A549 (cell line): Measurements from ENCODE around the gene LRRC61.
"Not testable (repeated sequence)": the region's sequence is repeated elsewhere in the genome, so short reads cannot be mapped to it uniquely, and the experiment has no call there.

Source experiments
- MAZ ChIP-seq: fragments of 150-350 bp; IDR thresholded peaks from 2 replicates; pipeline ENCODE4 v1.6.1; 2014; ENCODE audit warnings: antibody characterized with exemption, low read depth, low read length, borderline replicate concordance
- TF ChIP-seq, protein P1 (sequence below): fragments of >200 bp; sonication (Bioruptor Twin); formaldehyde crosslinking; IDR thresholded peaks from 3 replicates; pipeline ENCODE4 v1.5.1; 2016

DNA sequence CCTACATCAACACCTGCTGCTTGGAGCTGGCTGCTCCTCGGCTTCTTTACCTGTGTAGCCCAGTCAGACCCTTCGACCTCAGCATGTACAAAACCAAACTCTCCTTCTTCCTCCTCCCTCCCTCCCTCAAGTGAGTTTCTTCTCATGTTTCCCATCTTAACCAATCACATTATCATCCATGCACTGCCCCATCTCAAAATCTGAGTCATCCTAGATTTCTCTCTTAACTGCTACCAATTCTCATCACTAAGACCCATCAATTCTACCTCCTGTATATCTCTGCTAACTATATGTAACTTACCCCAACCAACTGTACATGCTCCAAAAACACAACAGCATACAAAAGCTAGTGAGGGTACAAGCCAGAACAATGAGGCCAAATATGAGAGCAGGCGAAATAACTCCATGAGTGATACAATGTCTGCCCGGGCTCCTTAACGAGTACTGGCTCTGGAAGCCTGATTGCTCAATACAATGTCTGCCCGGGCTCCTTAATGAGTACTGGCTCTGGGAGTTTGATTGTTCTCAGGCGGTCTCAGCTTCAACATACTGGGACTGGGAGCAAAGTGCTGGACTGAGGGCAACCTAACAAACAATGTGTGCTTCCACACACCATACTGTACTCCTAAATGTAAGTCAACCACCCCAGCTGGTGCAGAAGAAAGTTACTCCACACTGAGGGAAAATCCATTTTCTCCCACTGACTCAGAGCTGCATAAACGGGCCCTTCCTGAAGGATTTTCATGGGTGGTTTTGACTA, 18.5 kb upstream of the LRRC61 start:
- not testable (repeated sequence) for TF ChIP-seq MAZ
- TF ChIP-seq, protein P1, sequence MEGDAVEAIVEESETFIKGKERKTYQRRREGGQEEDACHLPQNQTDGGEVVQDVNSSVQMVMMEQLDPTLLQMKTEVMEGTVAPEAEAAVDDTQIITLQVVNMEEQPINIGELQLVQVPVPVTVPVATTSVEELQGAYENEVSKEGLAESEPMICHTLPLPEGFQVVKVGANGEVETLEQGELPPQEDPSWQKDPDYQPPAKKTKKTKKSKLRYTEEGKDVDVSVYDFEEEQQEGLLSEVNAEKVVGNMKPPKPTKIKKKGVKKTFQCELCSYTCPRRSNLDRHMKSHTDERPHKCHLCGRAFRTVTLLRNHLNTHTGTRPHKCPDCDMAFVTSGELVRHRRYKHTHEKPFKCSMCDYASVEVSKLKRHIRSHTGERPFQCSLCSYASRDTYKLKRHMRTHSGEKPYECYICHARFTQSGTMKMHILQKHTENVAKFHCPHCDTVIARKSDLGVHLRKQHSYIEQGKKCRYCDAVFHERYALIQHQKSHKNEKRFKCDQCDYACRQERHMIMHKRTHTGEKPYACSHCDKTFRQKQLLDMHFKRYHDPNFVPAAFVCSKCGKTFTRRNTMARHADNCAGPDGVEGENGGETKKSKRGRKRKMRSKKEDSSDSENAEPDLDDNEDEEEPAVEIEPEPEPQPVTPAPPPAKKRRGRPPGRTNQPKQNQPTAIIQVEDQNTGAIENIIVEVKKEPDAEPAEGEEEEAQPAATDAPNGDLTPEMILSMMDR = not testable (repeated sequence)
